Lung (tissue), 12 donors: Measurements from ENCODE around the gene ADAP1. TPM values are rescaled to one million over a fixed set of nuclear protein-coding genes. Genes with fewer than 3 reads are reported as not detected.

Experiments used
- ATAC-seq: fragments of 200-7000 bp; cut with Tn5 transposase; one replicate; pipeline ENCODE4 v1.9.1; 2020; ENCODE audit warnings: moderate number of reproducible peaks; ENCODE audit not compliant: insufficient read depth, low FRiP score
- DNase-seq, 3 donors: peaks; one replicate each; pipeline ENCODE4 v3.0.0-alpha.2; 2013 to 2017
- H3K27ac ChIP-seq, 2 donors: one replicate each; pipeline ENCODE4 v1.5.1; 2013; ENCODE audit warnings: mild to moderate bottlenecking in 2 of 2, moderate library complexity in 2 of 2, control low read depth in 1 of 2, inconsistent platforms in 1 of 2, low read depth in 1 of 2, low read length in 1 of 2
- H3K27me3 ChIP-seq, 3 donors: one replicate each; pipeline ENCODE4 v1.5.1; 2013; ENCODE audit warnings: low read length in 2 of 3; ENCODE audit not compliant: control insufficient read depth in 3 of 3, insufficient read depth in 3 of 3
- H3K36me3 ChIP-seq, 4 donors: one replicate each; pipeline ENCODE4 v1.5.1; 2013; ENCODE audit warnings: low read length in 4 of 4, mild to moderate bottlenecking in 1 of 4, moderate library complexity in 1 of 4; ENCODE audit not compliant: control insufficient read depth in 4 of 4, insufficient read depth in 4 of 4
- H3K4me1 ChIP-seq, 5 donors: one replicate each; pipeline ENCODE4 v1.5.1; 2013; ENCODE audit warnings: low read length in 5 of 5, mild to moderate bottlenecking in 2 of 5, moderate library complexity in 1 of 5; ENCODE audit not compliant: control insufficient read depth in 5 of 5, insufficient read depth in 5 of 5
- H3K4me3 ChIP-seq: one replicate; pipeline ENCODE4 v1.5.1; 2013; ENCODE audit warnings: mild to moderate bottlenecking, control low read depth, moderate library complexity
- H3K9ac ChIP-seq, 2 donors: one replicate each; pipeline ENCODE4 v1.5.1; 2013; ENCODE audit warnings: low read length in 2 of 2, control low read depth in 1 of 2; ENCODE audit not compliant: insufficient read depth in 1 of 2
- H3K9me3 ChIP-seq, 4 donors: one replicate each; pipeline ENCODE4 v1.5.1; 2013; ENCODE audit warnings: low read length in 3 of 4, mild to moderate bottlenecking in 1 of 4, moderate library complexity in 1 of 4; ENCODE audit not compliant: control insufficient read depth in 4 of 4, insufficient read depth in 3 of 4
- CTCF ChIP-seq: IDR thresholded peaks from 2 replicates; pipeline ENCODE4 v1.5.1; 2012; ENCODE audit warnings: mild to moderate bottlenecking; ENCODE audit errors: control extremely low read depth, extremely low read depth
- WGBS, 2 donors: extraction: QIAGEN DNeasy Blood & Tissue Kit; methylation state at CpG; one replicate each; pipeline ENCODE4 v1.1.7; 2013; 5-methylcytosine and 5-hydroxymethylcytosine counted together
- polyA plus RNA-seq, 2 donors: library from polyadenylated mRNA; stranded (reverse); fragments of 200-250 nt; gene quantifications; one replicate each; pipeline ENCODE4 v1.2.1, GENCODE V29; 2013
- total RNA-seq, 2 donors: library from RNA; depleted of rRNA in 1 of 2; stranded (reverse); fragments of >200 nt in 1 of 2; gene quantifications; one replicate each; pipeline ENCODE4 v1.2.1, GENCODE V29; 2014 to 2021
- donor health status: control.
- donor health status: control.
- donor health status: Bipolar disorder and iron deficiency.
- donor health status: healthy.
- donor health status: DM: yes; HTN: yes; CAD: no.

The ADAP1 gene
- total and polyA plus RNA-seq, 4 donors: 11.5 to 39.0 (median 32.6) TPM

DNA sequence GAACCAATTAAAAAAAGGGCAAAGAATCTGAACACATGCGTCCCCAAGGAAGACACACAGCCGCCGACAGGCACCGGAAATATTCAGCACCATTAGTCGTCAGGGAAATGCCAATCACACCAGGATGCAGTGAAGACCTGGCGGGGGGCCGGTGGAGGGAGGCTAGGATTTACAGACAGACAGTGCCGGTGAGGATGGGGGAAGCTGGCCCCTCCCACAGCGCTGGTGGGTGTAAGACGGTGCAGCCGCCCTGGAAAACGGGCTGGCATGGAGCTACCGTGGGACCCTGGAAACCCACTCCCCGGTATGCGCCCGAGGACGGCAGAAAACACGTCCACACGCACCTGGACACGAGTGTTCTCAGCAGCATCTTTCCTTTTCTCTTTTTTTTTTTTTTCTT, 4.8 kb upstream of the ADAP1 start:
- no peaks in the 10 kb centered on the region for H3K36me3 ChIP-seq
- H3K4me3 ChIP-seq: no peak overlapping the region
- peaks cover 0 to 15% (median 0%) of the 10 kb centered on the region in 3 donors for H3K27me3 ChIP-seq
- TF ChIP-seq CTCF: no peak
- peaks cover 0 to 4% (median 0%) of the 10 kb centered on the region in 4 donors for H3K9me3 ChIP-seq
- 76 to 84% methylated on average over 20 of the region's 20 CpGs for WGBS, 2 donors
- ATAC-seq (no peak), DNase-seq (no peak)
- no peak overlapping the region for H3K9ac ChIP-seq
- no peak overlapping the region for H3K27ac ChIP-seq
- peaks cover 0 to 12% (median 0%) of the 10 kb centered on the region in 5 donors for H3K4me1 ChIP-seq

DNA sequence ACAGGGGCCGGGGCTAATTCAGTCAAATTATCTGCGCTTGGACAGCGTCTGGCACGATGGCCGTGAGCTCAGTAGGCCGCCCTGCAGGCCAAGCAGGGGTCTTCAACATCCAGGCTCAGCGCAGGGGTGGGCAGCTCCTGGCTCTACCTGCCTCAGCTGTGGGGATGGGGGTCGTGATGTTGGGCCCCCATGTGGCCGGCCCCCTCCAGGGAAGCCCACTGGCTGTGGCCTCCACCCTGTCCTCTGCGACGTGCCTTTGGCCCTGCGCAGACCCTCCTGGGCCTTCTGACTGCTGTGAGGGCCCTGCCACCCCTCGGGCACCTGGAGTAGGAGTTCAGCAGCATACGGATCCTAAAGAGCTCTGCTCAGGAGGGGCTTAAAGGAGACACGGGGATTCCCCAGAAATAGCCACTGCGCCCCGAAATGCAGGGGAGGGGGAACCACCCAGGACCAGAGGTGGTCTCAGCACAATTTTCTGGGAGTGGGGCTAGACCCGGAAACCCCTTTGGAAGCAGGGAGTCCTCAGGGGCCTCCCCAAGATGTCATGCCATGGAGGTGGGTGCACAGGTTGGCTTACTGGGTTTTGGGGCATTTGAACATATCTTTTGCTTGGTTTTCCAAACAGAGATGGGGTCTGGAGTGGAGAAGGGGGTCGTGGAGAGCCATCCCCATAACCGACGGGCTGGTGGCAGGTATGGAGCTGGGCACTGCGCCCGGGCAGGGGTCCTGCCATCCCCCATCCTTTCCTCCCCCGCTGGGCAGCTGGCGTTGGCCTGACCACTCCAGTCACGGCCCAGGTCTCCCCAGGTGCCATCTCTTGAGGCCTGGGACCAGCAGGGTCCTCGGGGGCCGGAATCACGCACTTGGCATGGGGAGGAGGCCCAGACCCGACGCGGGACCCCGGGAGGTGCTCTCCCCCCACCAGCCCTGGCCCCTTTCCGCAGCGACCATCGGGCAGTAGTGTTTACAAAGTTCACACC, 4.0 kb upstream of the ADAP1 start:
- Histone ChIP-seq H3K4me1 (peaks cover 0 to 12% (median 0%) of the 10 kb centered on the region in 5 donors), H3K27ac (no peak overlapping the region), H3K27me3 (peaks cover 0 to 15% (median 0%) of the 10 kb centered on the region in 3 donors), H3K4me3 (no peak overlapping the region), H3K9ac (no peak overlapping the region), H3K36me3 (no peaks in the 10 kb centered on the region), H3K9me3 (peaks cover 0 to 4% (median 0%) of the 10 kb centered on the region in 4 donors)
- DNase-seq (no peak), ATAC-seq (no peak)
- no peak for TF ChIP-seq CTCF
- WGBS, 2 donors: 79 to 82% methylated on average over 33 to 36 of the region's 36 CpGs

GRCh38 chr7:957418-958220, 3.1 kb upstream of the ADAP1 start:
- peaks cover 0 to 4% (median 0%) of the 10 kb centered on the region in 4 donors for H3K9me3 ChIP-seq
- WGBS, 2 donors: 74 to 78% methylated on average over 30 to 32 of the region's 32 CpGs
- H3K27me3 ChIP-seq: peaks cover 0 to 19% (median 0%) of the 10 kb centered on the region in 3 donors
- TF ChIP-seq CTCF: no peak
- no peak overlapping the region for H3K27ac ChIP-seq
- no peak overlapping the region for H3K4me3 ChIP-seq
- ATAC-seq (no peak), DNase-seq (no peak)
- no peaks in the 10 kb centered on the region for H3K36me3 ChIP-seq
- H3K9ac ChIP-seq: no peak overlapping the region
- peaks cover 0 to 8% (median 0%) of the 10 kb centered on the region in 5 donors for H3K4me1 ChIP-seq
